Memory B cell (primary cell): ENCODE results near the gene PFKFB2.
A peak's percentile ranks its signal among the peaks of the same experiment; 100 is the strongest.

Experiments
- ATAC-seq: fragments of 150-1000 bp; cut with Tn5 transposase; 2 replicates; pipeline ENCODE4 v1.10.0; 2021; ENCODE audit warnings: low read depth, mild to moderate bottlenecking, moderate library complexity
- DNase-seq, 2 donors: peaks; one replicate each; pipeline ENCODE4 v3.0.0; 2022; ENCODE audit warnings: low spot score in 2 of 2
- H3K27ac Mint-ChIP-seq: one replicate; pipeline ENCODE4 v1.8.0; 2022; ENCODE audit warnings: mild to moderate bottlenecking, moderate library complexity, mixed read lengths
- H3K27me3 Mint-ChIP-seq: one replicate; pipeline ENCODE4 v1.8.0; 2022; ENCODE audit warnings: mixed read lengths
- H3K36me3 Mint-ChIP-seq: one replicate; pipeline ENCODE4 v1.8.0; 2022; ENCODE audit warnings: mild to moderate bottlenecking, mixed read lengths
- H3K4me1 Mint-ChIP-seq: one replicate; pipeline ENCODE4 v1.8.0; 2022; ENCODE audit warnings: mixed read lengths
- H3K4me3 Mint-ChIP-seq: one replicate; pipeline ENCODE4 v1.8.0; 2022; ENCODE audit warnings: mild to moderate bottlenecking, moderate library complexity, mixed read lengths
- H3K9me3 Mint-ChIP-seq: one replicate; pipeline ENCODE4 v1.8.0; 2022; ENCODE audit warnings: mixed read lengths

Gene PFKFB2

DNA sequence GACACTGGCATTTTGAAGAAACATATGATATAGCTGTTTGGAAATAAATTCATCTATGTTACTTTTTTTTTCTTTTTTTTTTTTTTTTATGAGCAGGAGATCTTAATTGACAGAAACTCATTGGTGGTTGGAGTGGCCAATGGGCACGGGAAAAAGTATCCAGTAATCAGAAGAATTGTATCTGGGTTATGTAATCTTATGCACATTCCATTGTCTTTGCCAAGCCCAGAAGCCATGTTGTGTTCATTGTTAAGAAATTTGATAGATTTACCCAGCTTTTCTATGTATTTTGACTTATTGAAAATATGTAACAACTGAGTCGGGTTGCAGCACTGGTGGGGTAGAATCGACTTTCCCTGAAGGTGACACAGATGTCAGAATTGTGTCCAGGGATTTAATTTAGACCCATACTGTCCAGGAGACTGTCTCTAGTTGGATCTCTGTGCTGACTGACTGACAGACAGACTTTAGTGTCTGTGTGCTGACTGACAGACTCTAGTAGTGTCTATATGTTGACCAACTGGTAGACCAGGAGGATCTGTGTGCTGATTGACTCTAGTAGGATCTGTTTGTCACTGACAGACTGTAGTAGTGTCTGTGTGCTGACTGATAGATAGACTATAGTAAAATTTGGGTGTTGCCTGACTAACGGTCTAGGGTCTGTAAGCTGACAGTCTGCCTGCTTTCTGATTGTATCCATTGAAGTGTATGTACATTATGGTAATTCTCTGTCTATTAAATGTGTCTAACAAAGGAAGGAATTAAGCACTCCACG, 23.3 kb downstream of the PFKFB2 start:
- Mint-ChIP-seq H3K27ac (no peak overlapping the region), H3K4me1 (no peaks in the 10 kb centered on the region), H3K27me3 (no peaks in the 10 kb centered on the region), H3K9me3 (no peaks in the 10 kb centered on the region), H3K36me3 (peaks cover 8% of the 10 kb centered on the region), H3K4me3 (no peak overlapping the region)
- DNase-seq (no peak), ATAC-seq (no peak)

GRCh38 chr1:207077012-207077411, 23.9 kb downstream of the PFKFB2 start:
- ATAC-seq (no peak), DNase-seq (no peak)
- Mint-ChIP-seq H3K27ac (no peak overlapping the region), H3K36me3 (peaks cover 8% of the 10 kb centered on the region), H3K4me1 (no peaks in the 10 kb centered on the region), H3K27me3 (no peaks in the 10 kb centered on the region), H3K4me3 (no peak overlapping the region), H3K9me3 (no peaks in the 10 kb centered on the region)

GRCh38 chr1:207077470-207078377, 24.6 kb downstream of the PFKFB2 start:
- H3K9me3 Mint-ChIP-seq = no peaks in the 10 kb centered on the region
- H3K4me1 Mint-ChIP-seq = no peaks in the 10 kb centered on the region

DNA sequence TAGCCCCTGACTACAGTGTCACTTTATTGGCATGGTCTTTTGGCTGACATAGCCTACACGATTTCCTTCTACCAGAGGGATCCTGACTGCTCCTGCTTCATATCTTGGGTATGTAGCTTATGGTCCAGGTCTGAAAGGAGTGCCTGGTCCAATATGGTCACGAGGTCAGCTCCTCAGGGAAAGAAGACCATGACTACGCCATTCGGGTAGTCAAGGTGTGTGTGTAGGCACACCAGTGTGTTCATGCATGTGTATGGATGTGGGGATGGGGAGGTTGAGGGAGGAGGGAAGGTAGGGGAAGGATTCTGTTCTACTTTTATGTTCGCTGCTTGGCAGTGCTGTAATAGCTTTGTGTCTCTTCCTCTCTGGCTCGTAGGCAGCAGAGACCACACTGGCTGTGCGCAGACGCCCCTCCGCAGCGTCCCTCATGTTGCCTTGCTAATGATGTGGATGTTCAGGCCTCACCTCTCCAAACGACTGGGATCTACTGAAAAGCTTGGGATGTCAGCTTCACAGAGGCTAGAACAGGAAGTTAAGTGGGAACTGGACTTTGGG, 25.6 kb downstream of the PFKFB2 start:
- no peaks in the 10 kb centered on the region for H3K4me1 Mint-ChIP-seq
- DNase-seq = no peak
- peaks cover 3% of the 10 kb centered on the region for H3K36me3 Mint-ChIP-seq
- no peaks in the 10 kb centered on the region for H3K9me3 Mint-ChIP-seq
- H3K27me3 Mint-ChIP-seq = peaks cover 2% of the 10 kb centered on the region
- H3K4me3 Mint-ChIP-seq = no peak overlapping the region
- no peak for ATAC-seq
- H3K27ac Mint-ChIP-seq = no peak overlapping the region

More at GRCh38 chr1:207077470-207078377, 24.6 kb downstream of the PFKFB2 start:
- no peak overlapping the region for H3K4me3 Mint-ChIP-seq
- no peak overlapping the region for H3K27ac Mint-ChIP-seq
- ATAC-seq = peak; percentile 94
- peaks cover 6% of the 10 kb centered on the region for H3K36me3 Mint-ChIP-seq
- DNase-seq = peak; percentile 73 to 75
- H3K27me3 Mint-ChIP-seq = no peaks in the 10 kb centered on the region

DNA sequence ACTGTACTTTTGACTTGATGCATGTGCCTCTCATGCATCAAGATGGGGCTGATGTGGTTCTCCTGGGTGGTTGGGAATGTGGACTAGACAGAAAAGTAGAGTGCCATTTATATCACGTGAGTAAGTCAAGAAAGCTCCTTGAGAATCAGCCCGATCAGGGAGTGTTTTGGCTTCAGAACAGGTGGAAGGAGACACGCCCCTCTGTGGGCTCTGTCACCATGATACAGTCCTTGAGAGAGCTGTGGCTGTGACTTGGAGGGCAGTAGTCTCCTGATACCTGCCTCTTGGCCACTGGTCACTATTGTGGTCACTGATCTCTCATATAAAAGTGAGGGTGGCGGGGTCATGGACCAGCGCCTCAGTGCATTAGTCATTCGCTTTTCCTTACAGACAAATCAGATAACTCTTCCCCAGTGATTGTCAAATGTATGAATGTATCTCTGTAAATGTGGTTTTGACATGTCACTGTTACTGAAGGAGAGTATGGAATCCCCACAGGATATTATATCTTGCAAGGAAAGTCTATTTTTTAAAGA, 26.7 kb downstream of the PFKFB2 start:
- ATAC-seq (no peak), DNase-seq (no peak)
- Mint-ChIP-seq H3K9me3 (no peaks in the 10 kb centered on the region), H3K4me1 (peaks cover 3% of the 10 kb centered on the region), H3K4me3 (no peak overlapping the region), H3K36me3 (no peaks in the 10 kb centered on the region), H3K27ac (no peak overlapping the region), H3K27me3 (peaks cover 2% of the 10 kb centered on the region)

DNA sequence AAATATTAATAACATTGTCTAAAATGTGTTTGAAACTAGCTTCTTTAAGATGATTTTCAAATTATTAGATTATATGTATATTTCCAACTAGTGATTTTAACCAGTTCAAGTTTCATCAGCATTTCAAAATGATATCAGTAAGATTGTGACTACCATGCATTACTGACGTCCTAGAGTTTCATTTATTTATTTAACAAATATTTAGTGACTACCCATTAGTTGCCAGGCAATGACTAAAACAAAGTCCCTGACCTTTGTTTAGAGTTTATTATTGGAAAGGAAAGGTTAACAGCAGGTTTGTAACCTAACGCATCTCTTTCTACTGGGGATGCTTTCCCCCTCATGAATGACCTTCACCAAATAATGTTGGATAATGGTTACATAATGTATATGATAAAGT, 28.0 kb downstream of the PFKFB2 start:
- no peak overlapping the region for H3K27ac Mint-ChIP-seq
- no peaks in the 10 kb centered on the region for H3K9me3 Mint-ChIP-seq
- ATAC-seq (no peak), DNase-seq (no peak)
- peaks cover 2% of the 10 kb centered on the region for H3K27me3 Mint-ChIP-seq
- H3K4me1 Mint-ChIP-seq = peaks cover 5% of the 10 kb centered on the region
- no peaks in the 10 kb centered on the region for H3K36me3 Mint-ChIP-seq
- no peak overlapping the region for H3K4me3 Mint-ChIP-seq

DNA sequence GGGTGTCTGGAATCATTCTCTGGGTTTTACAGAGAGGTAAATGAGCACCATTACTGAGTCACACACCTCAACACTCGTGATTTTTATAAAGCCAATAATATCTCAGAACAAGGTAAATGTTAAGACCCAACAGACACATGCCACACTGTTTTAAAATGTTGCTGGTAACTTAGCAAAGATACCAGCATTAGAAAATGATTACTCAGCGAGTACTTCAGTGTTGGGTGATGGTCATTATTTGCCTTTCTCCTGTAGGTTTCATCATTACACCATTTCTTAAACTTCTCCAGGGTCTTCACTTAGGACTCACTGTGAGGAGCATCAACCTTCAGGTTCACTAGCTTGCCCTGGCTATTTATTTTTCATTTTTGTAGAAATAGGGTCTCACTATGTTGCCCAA, 28.7 kb downstream of the PFKFB2 start:
- H3K9me3 Mint-ChIP-seq = no peaks in the 10 kb centered on the region
- no peak overlapping the region for H3K4me3 Mint-ChIP-seq
- ATAC-seq = no peak

GRCh38 chr1:207084232-207084631, 31.2 kb downstream of the PFKFB2 start:
- H3K27ac Mint-ChIP-seq = no peak overlapping the region
- H3K4me1 Mint-ChIP-seq = peaks cover 7% of the 10 kb centered on the region
- no peak overlapping the region for H3K4me3 Mint-ChIP-seq
- ATAC-seq (no peak), DNase-seq (no peak)
- no peaks in the 10 kb centered on the region for H3K36me3 Mint-ChIP-seq
- H3K9me3 Mint-ChIP-seq = no peaks in the 10 kb centered on the region
- peaks cover 2% of the 10 kb centered on the region for H3K27me3 Mint-ChIP-seq

More for the DNA sequence above, 28.7 kb downstream of the PFKFB2 start:
- H3K27ac Mint-ChIP-seq = no peak overlapping the region
- H3K27me3 Mint-ChIP-seq = peaks cover 2% of the 10 kb centered on the region
- H3K4me1 Mint-ChIP-seq = peaks cover 5% of the 10 kb centered on the region
- no peaks in the 10 kb centered on the region for H3K36me3 Mint-ChIP-seq
- DNase-seq = no peak

DNA sequence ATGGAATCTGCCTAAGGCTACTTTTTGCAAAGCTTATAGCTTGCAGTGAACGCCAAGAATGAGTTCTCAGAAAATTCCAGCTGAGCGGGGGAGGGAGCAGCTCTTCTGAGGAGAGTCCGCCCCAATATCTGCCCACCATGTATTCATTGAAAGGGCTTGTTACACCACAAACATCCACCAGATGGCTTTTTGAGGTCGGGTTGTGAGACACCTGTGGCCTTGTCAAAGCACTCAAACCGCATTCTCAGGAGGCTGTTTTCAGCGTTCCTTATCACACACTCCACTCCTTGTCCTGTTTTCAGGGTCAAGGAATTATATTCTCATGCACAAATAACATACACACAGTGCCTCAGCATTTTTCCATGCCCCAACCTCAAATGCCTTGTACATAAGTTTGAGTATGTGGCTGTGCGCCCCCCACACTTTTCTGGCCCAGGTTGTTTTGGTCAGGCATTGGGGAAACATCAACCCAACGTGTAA, 31.7 kb downstream of the PFKFB2 start:
- ATAC-seq (peak; percentile 86), DNase-seq (peak; percentile 53 to 64)
- H3K4me3 Mint-ChIP-seq = no peak overlapping the region
- H3K27me3 Mint-ChIP-seq = peaks cover 2% of the 10 kb centered on the region
- no peak overlapping the region for H3K27ac Mint-ChIP-seq
- H3K4me1 Mint-ChIP-seq = peaks cover 9% of the 10 kb centered on the region
- H3K36me3 Mint-ChIP-seq = no peaks in the 10 kb centered on the region
- no peaks in the 10 kb centered on the region for H3K9me3 Mint-ChIP-seq

DNA sequence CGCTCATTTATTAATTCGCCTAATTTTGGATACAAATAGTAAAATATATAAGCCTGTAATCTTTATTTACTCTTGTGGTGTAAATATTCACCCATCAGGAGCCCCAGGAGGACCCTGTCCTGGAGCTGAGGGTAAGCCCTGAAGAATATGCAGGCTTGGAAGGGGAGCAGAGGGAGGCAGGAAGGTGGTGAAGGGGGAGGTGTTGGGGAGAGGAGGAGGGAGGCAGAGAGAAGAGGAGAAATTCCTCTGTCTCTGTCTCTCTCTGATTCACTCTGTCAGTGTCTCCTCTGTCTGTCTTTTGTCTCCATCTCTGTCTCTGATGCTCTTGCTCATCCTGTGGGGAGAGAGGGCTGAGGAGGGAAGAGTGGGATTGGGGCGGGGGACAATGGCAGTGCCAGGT, 32.8 kb downstream of the PFKFB2 start:
- Mint-ChIP-seq H3K27me3 (peaks cover 2% of the 10 kb centered on the region), H3K4me1 (peaks cover 9% of the 10 kb centered on the region), H3K4me3 (no peak overlapping the region), H3K27ac (no peak overlapping the region), H3K36me3 (no peaks in the 10 kb centered on the region), H3K9me3 (no peaks in the 10 kb centered on the region)
- DNase-seq (no peak), ATAC-seq (no peak)

GRCh38 chr1:207088161-207088560, 35.1 kb downstream of the PFKFB2 start:
- Mint-ChIP-seq H3K27ac (no peak overlapping the region), H3K27me3 (peaks cover 2% of the 10 kb centered on the region), H3K4me3 (no peak overlapping the region), H3K36me3 (no peaks in the 10 kb centered on the region), H3K9me3 (no peaks in the 10 kb centered on the region), H3K4me1 (peaks cover 9% of the 10 kb centered on the region)
- ATAC-seq = no peak
- no peak for DNase-seq

- Mint-ChIP-seq H3K9me3 (no peaks in the 10 kb centered on the region), H3K27ac (peak within 1 kb of the TSS; percentile 59), H3K4me1 (peaks cover 9% of the 10 kb centered on the region), H3K4me3 (peak within 1 kb of the TSS; percentile 53), H3K27me3 (no peaks in the 10 kb centered on the region), H3K36me3 (no peaks in the 10 kb centered on the region)
- ATAC-seq (peak; percentile 69), DNase-seq (no peak)
These were observed 35.9 kb downstream of the PFKFB2 start, which contains the start of gene C4BPB for GRCh38 chr1:207088701-207089626. TSS of gene C4BPB (plus strand) at chr1:207088860. CDS start at chr1:207089532, 672 bp downstream.
